AG08396 (cell line): ENCODE results near the gene UBXN11.
"Not testable (repeated sequence)": the region's sequence is repeated elsewhere in the genome, so short reads cannot be mapped to it uniquely, and the experiment has no call there.

Experiments used
- DNase-seq: peaks from one replicate; pipeline ENCODE4 v3.0.0; 2012; ENCODE audit warnings: low spot score, mixed read lengths

The UBXN11 gene

GRCh38 chr1:26336477-26337205 lies 30.2 kb upstream of the UBXN11 start:
- DNase-seq: peak; percentile 49

- no peak for DNase-seq
Measured at GRCh38 chr1:26335774-26336476, 29.5 kb upstream of the UBXN11 start.

- not testable (repeated sequence) for DNase-seq
Measured at GRCh38 chr1:26333312-26333711, 26.9 kb upstream of the UBXN11 start.

- DNase-seq: no peak
Measured at GRCh38 chr1:26330276-26330675, 23.8 kb upstream of the UBXN11 start.

GRCh38 chr1:26329380-26329779 lies 22.9 kb upstream of the UBXN11 start:
- not testable (repeated sequence) for DNase-seq

GRCh38 chr1:26328597-26328996 lies 22.2 kb upstream of the UBXN11 start:
- no peak for DNase-seq

- DNase-seq: no peak
Measured at GRCh38 chr1:26327956-26328362, 21.5 kb upstream of the UBXN11 start.

- DNase-seq: no peak
Measured at GRCh38 chr1:26324550-26324949, 18.1 kb upstream of the UBXN11 start.

- no peak for DNase-seq
Measured at GRCh38 chr1:26323382-26323781, 16.9 kb upstream of the UBXN11 start.

GRCh38 chr1:26322042-26322331 lies 15.6 kb upstream of the UBXN11 start:
- DNase-seq: no peak

GRCh38 chr1:26321315-26322041 lies 15.0 kb upstream of the UBXN11 start:
- DNase-seq: peak; percentile 90

- DNase-seq: no peak
Measured at GRCh38 chr1:26320896-26321295, 14.5 kb upstream of the UBXN11 start.

GRCh38 chr1:26318338-26319064 lies 12.1 kb upstream of the UBXN11 start:
- no peak for DNase-seq

- no peak for DNase-seq
Measured at GRCh38 chr1:26317612-26318337, 11.3 kb upstream of the UBXN11 start, which contains the start of gene CD52. Gene CD52 (plus strand): TSS chr1:26317958. CDS start chr1:26318018, 60 bp downstream.

- no peak for DNase-seq
Measured at GRCh38 chr1:26317146-26317545, 10.7 kb upstream of the UBXN11 start.

- DNase-seq: no peak
Measured at GRCh38 chr1:26315874-26316850, 9.7 kb upstream of the UBXN11 start.

GRCh38 chr1:26314501-26314900 lies 8.1 kb upstream of the UBXN11 start:
- no peak for DNase-seq

- DNase-seq: not testable (repeated sequence)
Measured at GRCh38 chr1:26307966-26308899, 1.8 kb upstream of the UBXN11 start.

- DNase-seq: no peak
Measured at GRCh38 chr1:26307363-26307781, 936 bp upstream of the UBXN11 start.
